ENCODE data around the gene FBRSL1.

- TF ChIP-seq CTCF (IDR thresholded peaks at IDR 0.05 in 2 of 3, conservative IDR thresholded peaks at IDR 0.05 in 1 of 3; ENCODE audit: borderline replicate concordance in 1 of 3, insufficient read depth in 1 of 3, low read depth in 2 of 3, low read length in 2 of 3), result no peak
- TF ChIP-seq POLR2A (IDR thresholded peaks at IDR 0.05; ENCODE audit: borderline replicate concordance, extremely low read depth, insufficient read depth, insufficient read length), result no peak
These were observed 18.5 kb downstream of the FBRSL1 start for GRCh38 chr12:132508491-132508740.
